IMR-90 (cell line): Measurements from ENCODE around the gene ZW10.

Experiments used
- BHLHE40 ChIP-seq: fragments of 150-350 bp; IDR thresholded peaks from 2 replicates; pipeline ENCODE4 v1.6.1; 2016; ENCODE audit warnings: mild to moderate bottlenecking, low read depth, low read length
- CEBPB ChIP-seq: IDR thresholded peaks from 2 replicates; pipeline ENCODE4 v1.6.1; 2012; ENCODE audit warnings: low read depth, low read length, improper control_type of control experiment
- CHD1 ChIP-seq: IDR thresholded peaks from 2 replicates; pipeline ENCODE4 v1.6.1; 2012; ENCODE audit warnings: low read depth, low read length, improper control_type of control experiment
- MAFK ChIP-seq: IDR thresholded peaks from 2 replicates; pipeline ENCODE4 v1.6.1; 2012; ENCODE audit warnings: low read depth, low read length, improper control_type of control experiment
- MAZ ChIP-seq: IDR thresholded peaks from 2 replicates; pipeline ENCODE4 v1.6.1; 2012; ENCODE audit warnings: low read depth, mild to moderate bottlenecking, low read length, improper control_type of control experiment, moderate library complexity, borderline replicate concordance
- MXI1 ChIP-seq: IDR thresholded peaks from 2 replicates; pipeline ENCODE4 v1.6.1; 2012; ENCODE audit warnings: low read depth, mild to moderate bottlenecking, low read length, moderate library complexity, borderline replicate concordance
- POLR2A ChIP-seq: IDR thresholded peaks from 2 replicates; pipeline ENCODE4 v1.6.1; 2012; ENCODE audit warnings: mild to moderate bottlenecking, low read depth, low read length
- RAD21 ChIP-seq: IDR thresholded peaks from 2 replicates; pipeline ENCODE4 v1.6.1; 2012; ENCODE audit warnings: low read length, improper control_type of control experiment
- RCOR1 ChIP-seq: IDR thresholded peaks from 2 replicates; pipeline ENCODE4 v1.6.1; 2012; ENCODE audit warnings: mild to moderate bottlenecking, low read length, improper control_type of control experiment; ENCODE audit not compliant: insufficient replicate concordance
- RFX5 ChIP-seq: IDR thresholded peaks from 2 replicates; pipeline ENCODE4 v1.8.0; 2012; ENCODE audit warnings: low read depth, mild to moderate bottlenecking, low read length, moderate library complexity
- SMC3 ChIP-seq: fragments of 150-350 bp; IDR thresholded peaks from 2 replicates; pipeline ENCODE4 v1.6.1; 2016; ENCODE audit warnings: low read depth, mild to moderate bottlenecking, antibody characterized with exemption, low read length, moderate library complexity
- TF ChIP-seq, protein P1 (sequence below): conservative IDR thresholded peaks from 2 replicates; pipeline ENCODE4 v1.5.1; 2012; ENCODE audit warnings: mild to moderate bottlenecking, low read depth, low read length, improper control_type of control experiment
- TF ChIP-seq, protein P2 (sequence below): fragments of 150-350 bp; IDR thresholded peaks from 2 replicates; pipeline ENCODE4 v1.6.1; 2016; ENCODE audit warnings: low read depth, mild to moderate bottlenecking, low read length, moderate library complexity, borderline replicate concordance
- TF ChIP-seq, protein P3 (sequence below): fragments of 150-350 bp; IDR thresholded peaks from 2 replicates; pipeline ENCODE4 v1.6.1; 2017; ENCODE audit warnings: mild to moderate bottlenecking, antibody characterized with exemption, low read length, low read depth

GRCh38 chr11:113722221-113722620 is 51.3 kb downstream of the ZW10 start:
- TF ChIP-seq, protein P1, sequence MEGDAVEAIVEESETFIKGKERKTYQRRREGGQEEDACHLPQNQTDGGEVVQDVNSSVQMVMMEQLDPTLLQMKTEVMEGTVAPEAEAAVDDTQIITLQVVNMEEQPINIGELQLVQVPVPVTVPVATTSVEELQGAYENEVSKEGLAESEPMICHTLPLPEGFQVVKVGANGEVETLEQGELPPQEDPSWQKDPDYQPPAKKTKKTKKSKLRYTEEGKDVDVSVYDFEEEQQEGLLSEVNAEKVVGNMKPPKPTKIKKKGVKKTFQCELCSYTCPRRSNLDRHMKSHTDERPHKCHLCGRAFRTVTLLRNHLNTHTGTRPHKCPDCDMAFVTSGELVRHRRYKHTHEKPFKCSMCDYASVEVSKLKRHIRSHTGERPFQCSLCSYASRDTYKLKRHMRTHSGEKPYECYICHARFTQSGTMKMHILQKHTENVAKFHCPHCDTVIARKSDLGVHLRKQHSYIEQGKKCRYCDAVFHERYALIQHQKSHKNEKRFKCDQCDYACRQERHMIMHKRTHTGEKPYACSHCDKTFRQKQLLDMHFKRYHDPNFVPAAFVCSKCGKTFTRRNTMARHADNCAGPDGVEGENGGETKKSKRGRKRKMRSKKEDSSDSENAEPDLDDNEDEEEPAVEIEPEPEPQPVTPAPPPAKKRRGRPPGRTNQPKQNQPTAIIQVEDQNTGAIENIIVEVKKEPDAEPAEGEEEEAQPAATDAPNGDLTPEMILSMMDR = no peak
- TF ChIP-seq MXI1 (no peak), POLR2A (no peak), RAD21 (no peak), RCOR1 (no peak), SMC3 (no peak), BHLHE40 (no peak), MAZ (no peak), CHD1 (no peak), CEBPB (no peak), RFX5 (no peak), MAFK (no peak)
- TF ChIP-seq, protein P2, sequence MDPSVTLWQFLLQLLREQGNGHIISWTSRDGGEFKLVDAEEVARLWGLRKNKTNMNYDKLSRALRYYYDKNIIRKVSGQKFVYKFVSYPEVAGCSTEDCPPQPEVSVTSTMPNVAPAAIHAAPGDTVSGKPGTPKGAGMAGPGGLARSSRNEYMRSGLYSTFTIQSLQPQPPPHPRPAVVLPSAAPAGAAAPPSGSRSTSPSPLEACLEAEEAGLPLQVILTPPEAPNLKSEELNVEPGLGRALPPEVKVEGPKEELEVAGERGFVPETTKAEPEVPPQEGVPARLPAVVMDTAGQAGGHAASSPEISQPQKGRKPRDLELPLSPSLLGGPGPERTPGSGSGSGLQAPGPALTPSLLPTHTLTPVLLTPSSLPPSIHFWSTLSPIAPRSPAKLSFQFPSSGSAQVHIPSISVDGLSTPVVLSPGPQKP = no peak
- TF ChIP-seq, protein P3, sequence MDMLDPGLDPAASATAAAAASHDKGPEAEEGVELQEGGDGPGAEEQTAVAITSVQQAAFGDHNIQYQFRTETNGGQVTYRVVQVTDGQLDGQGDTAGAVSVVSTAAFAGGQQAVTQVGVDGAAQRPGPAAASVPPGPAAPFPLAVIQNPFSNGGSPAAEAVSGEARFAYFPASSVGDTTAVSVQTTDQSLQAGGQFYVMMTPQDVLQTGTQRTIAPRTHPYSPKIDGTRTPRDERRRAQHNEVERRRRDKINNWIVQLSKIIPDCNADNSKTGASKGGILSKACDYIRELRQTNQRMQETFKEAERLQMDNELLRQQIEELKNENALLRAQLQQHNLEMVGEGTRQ = no peak
